UCSD-AML1 (cell line): ENCODE data around the gene RALGAPA2.

ENCODE experiments used
- DNase-seq: peaks from one replicate; lab custom pipeline; 2025; ENCODE audit not compliant: unreplicated experiment; lab: John Stamatoyannopoulos, UW

Gene RALGAPA2

GRCh38 chr20:20373091-20373571 is 339.3 kb downstream of the RALGAPA2 start:
- no peak for DNase-seq

GRCh38 chr20:20371681-20372080 is 340.8 kb downstream of the RALGAPA2 start:
- no peak for DNase-seq

- no peak for DNase-seq
Observed at GRCh38 chr20:20371083-20371482, 341.4 kb downstream of the RALGAPA2 start.

- DNase-seq = no peak
Observed at GRCh38 chr20:20370094-20370575, 342.3 kb downstream of the RALGAPA2 start.

- DNase-seq = no peak
Observed at GRCh38 chr20:20369250-20370093, 343.0 kb downstream of the RALGAPA2 start.

GRCh38 chr20:20368418-20369249 is 343.8 kb downstream of the RALGAPA2 start:
- no peak for DNase-seq

GRCh38 chr20:20367575-20368417 is 344.6 kb downstream of the RALGAPA2 start, which contains the start of gene INSM1:
INSM1 (plus strand) TSS chr20:20368104; CDS start chr20:20368268, 164 bp downstream.
- DNase-seq = no peak

GRCh38 chr20:20366876-20367574 is 345.4 kb downstream of the RALGAPA2 start:
- no peak for DNase-seq

GRCh38 chr20:20366551-20366875 is 345.9 kb downstream of the RALGAPA2 start:
- DNase-seq = no peak

GRCh38 chr20:20365480-20366161 is 346.8 kb downstream of the RALGAPA2 start:
- no peak for DNase-seq

- DNase-seq = no peak
Observed at GRCh38 chr20:20364593-20365479, 347.6 kb downstream of the RALGAPA2 start.

GRCh38 chr20:20363799-20364592 is 348.4 kb downstream of the RALGAPA2 start:
- no peak for DNase-seq

- DNase-seq = no peak
Observed at GRCh38 chr20:20363434-20363798, 349.0 kb downstream of the RALGAPA2 start.

GRCh38 chr20:20362774-20363433 is 349.5 kb downstream of the RALGAPA2 start:
- DNase-seq = no peak

GRCh38 chr20:20360464-20360863 is 352.0 kb downstream of the RALGAPA2 start:
- peak; percentile 56 for DNase-seq

GRCh38 chr20:20359628-20360027 is 352.8 kb downstream of the RALGAPA2 start:
- no peak for DNase-seq

- DNase-seq = no peak
Observed at GRCh38 chr20:20358801-20359200, 353.6 kb downstream of the RALGAPA2 start.
